Liver (tissue), 9 donors: Measurements from ENCODE around the gene RUNX1. TPM values are rescaled to one million over a fixed set of nuclear protein-coding genes. Genes with fewer than 3 reads are reported as not detected.

ENCODE experiments used
- DNase-seq: peaks from one replicate; pipeline ENCODE4 v3.0.0-alpha.2; 2017; ENCODE audit warnings: low spot score
- H3K27ac ChIP-seq, 2 donors: one replicate each; pipeline ENCODE4 v1.7.0; 2013; ENCODE audit warnings: inconsistent platforms in 2 of 2, low read length in 2 of 2, control low read depth in 1 of 2, low read depth in 1 of 2, mild to moderate bottlenecking in 1 of 2
- H3K27me3 ChIP-seq, 4 donors: one replicate each; pipeline versions ENCODE4 v1.6.1 to v1.7.0; 2013; ENCODE audit warnings: low read length in 3 of 4, inconsistent platforms in 1 of 4, mild to moderate bottlenecking in 1 of 4, moderate library complexity in 1 of 4; ENCODE audit not compliant: control insufficient read depth in 4 of 4, insufficient read depth in 4 of 4
- H3K36me3 ChIP-seq, 4 donors: one replicate each; pipeline versions ENCODE4 v1.6.1 to v1.7.0; 2013; ENCODE audit warnings: low read length in 3 of 4, mild to moderate bottlenecking in 3 of 4, low read depth in 1 of 4, moderate library complexity in 1 of 4; ENCODE audit not compliant: control insufficient read depth in 4 of 4, insufficient read depth in 3 of 4
- H3K4me1 ChIP-seq, 4 donors: one replicate each; pipeline versions ENCODE4 v1.6.1 to v1.7.0; 2013; ENCODE audit warnings: low read length in 3 of 4, mild to moderate bottlenecking in 3 of 4, moderate library complexity in 1 of 4; ENCODE audit not compliant: control insufficient read depth in 4 of 4, insufficient read depth in 4 of 4
- H3K4me3 ChIP-seq, 3 donors: one replicate each; pipeline versions ENCODE4 v1.6.1 to v1.7.0; 2013; ENCODE audit warnings: low read length in 3 of 3, control low read depth in 1 of 3, low read depth in 1 of 3, mild to moderate bottlenecking in 1 of 3
- H3K9ac ChIP-seq, 2 donors: one replicate each; pipeline ENCODE4 v1.7.0; 2013; ENCODE audit warnings: low read length in 2 of 2, mild to moderate bottlenecking in 2 of 2, moderate library complexity in 2 of 2, control low read depth in 1 of 2, low read depth in 1 of 2
- H3K9me3 ChIP-seq, 4 donors: one replicate each; pipeline versions ENCODE4 v1.6.1 to v1.7.0; 2013; ENCODE audit warnings: low read length in 3 of 4; ENCODE audit not compliant: control insufficient read depth in 4 of 4
- CTCF ChIP-seq: fragments of 150-350 bp; IDR thresholded peaks from 2 replicates; pipeline ENCODE4 v1.5.1; 2017; ENCODE audit warnings: improper control_type of control experiment, low read depth, low read length; ENCODE audit not compliant: missing input control
- FOXA1 ChIP-seq: IDR thresholded peaks from 2 replicates; pipeline ENCODE4 v1.6.1; 2016; ENCODE audit warnings: antibody characterized with exemption
- FOXA2 ChIP-seq: IDR thresholded peaks from 2 replicates; pipeline ENCODE4 v1.6.1; 2016; ENCODE audit warnings: antibody characterized with exemption
- GABPA ChIP-seq, 2 donors: IDR thresholded peaks in 1 of 2; conservative IDR thresholded peaks in 1 of 2; 2 replicates each; pipeline ENCODE4 v1.6.1; 2016; ENCODE audit warnings: antibody characterized with exemption in 2 of 2, mild to moderate bottlenecking in 1 of 2, moderate library complexity in 1 of 2
- HNF4A ChIP-seq, 2 donors: conservative IDR thresholded peaks; 2 replicates each; pipeline ENCODE4 v1.6.1; 2016; ENCODE audit warnings: antibody characterized with exemption in 2 of 2, mild to moderate bottlenecking in 2 of 2
- HNF4G ChIP-seq: IDR thresholded peaks from 2 replicates; pipeline ENCODE4 v1.6.1; 2016; ENCODE audit warnings: antibody characterized with exemption
- JUND ChIP-seq, 2 donors: IDR thresholded peaks; 2 replicates each; pipeline ENCODE4 v1.6.1; 2016; ENCODE audit warnings: antibody characterized with exemption in 2 of 2
- MAX ChIP-seq: IDR thresholded peaks from 2 replicates; pipeline ENCODE4 v1.6.1; 2016; ENCODE audit warnings: antibody characterized with exemption
- NR2F2 ChIP-seq: IDR thresholded peaks from 2 replicates; pipeline ENCODE4 v1.6.1; 2016; ENCODE audit warnings: antibody characterized with exemption
- RAD21 ChIP-seq, 2 donors: IDR thresholded peaks; 2 replicates each; pipeline ENCODE4 v1.6.1; 2016; ENCODE audit warnings: antibody characterized with exemption in 2 of 2, mild to moderate bottlenecking in 2 of 2
- RXRA ChIP-seq, 2 donors: IDR thresholded peaks; 2 replicates each; pipeline ENCODE4 v1.6.1; 2017 to 2018; ENCODE audit warnings: antibody characterized with exemption in 2 of 2, mild to moderate bottlenecking in 1 of 2
- YY1 ChIP-seq: IDR thresholded peaks from 2 replicates; pipeline ENCODE4 v1.6.1; 2016; ENCODE audit warnings: antibody characterized with exemption, mild to moderate bottlenecking
- ZBTB33 ChIP-seq: IDR thresholded peaks from 2 replicates; pipeline ENCODE4 v1.6.1; 2016; ENCODE audit warnings: antibody characterized with exemption
- WGBS: extraction: QIAGEN DNeasy Blood & Tissue Kit; methylation state at CpG from one replicate; pipeline ENCODE4 v1.1.7; 2013; 5-methylcytosine and 5-hydroxymethylcytosine counted together
- polyA plus RNA-seq, 2 donors: library from polyadenylated mRNA; stranded (reverse) in 1 of 2; unstranded in 1 of 2; fragments of 200-250 nt in 1 of 2; fragments of >200 nt in 1 of 2; fragmentation: Nextera tagmentation in 1 of 2; extraction: Ambion mirVana in 1 of 2; gene quantifications; one replicate each; pipeline versions ENCODE4 v1.2.1 to v1.2.3, GENCODE V29; 2013 to 2015
- total RNA-seq, 2 donors: library from RNA; depleted of rRNA; stranded (reverse); fragments of >200 nt; gene quantifications; one replicate each; pipeline ENCODE4 v1.2.3, GENCODE V29; 2014
- TF ChIP-seq, protein P1 (sequence below): IDR thresholded peaks from 2 replicates; pipeline ENCODE4 v1.6.1; 2016; ENCODE audit warnings: antibody characterized with exemption, mild to moderate bottlenecking
- donor health status: healthy.
- donor health status: healthy.
- donor health status: healthy.
- donor health status: healthy.
- donor health status: healthy.

RUNX1 gene
- total and polyA plus RNA-seq, 4 donors: 0.98 to 7.2 (median 3.1) TPM

GRCh38 chr21:34915364-34915841 is 133.7 kb downstream of the RUNX1 start (continued):
- no peak for TF ChIP-seq FOXA1
- no peak for TF ChIP-seq HNF4G
- TF ChIP-seq RAD21 (IDR thresholded peaks at IDR 0.05): no peak

- Histone ChIP-seq H3K4me1 (peaks cover 6 to 22% (median 16%) of the 10 kb centered on the region in 4 donors), H3K27ac (no peak overlapping the region), H3K36me3 (no peaks in the 10 kb centered on the region), H3K9ac (no peak overlapping the region), H3K4me3 (no peak overlapping the region), H3K27me3 (no peaks in the 10 kb centered on the region), H3K9me3 (no peaks in the 10 kb centered on the region)
- no peak for DNase-seq
- WGBS: 80% methylated on average over 3 of the region's 3 CpGs
- TF ChIP-seq HNF4G (no peak), RXRA (IDR thresholded peaks at IDR 0.05) (no peak), GABPA (IDR thresholded peaks at IDR 0.05 in 1 of 2, conservative IDR thresholded peaks at IDR 0.05 in 1 of 2) (no peak), RAD21 (IDR thresholded peaks at IDR 0.05) (no peak), ZBTB33 (no peak), FOXA2 (no peak), HNF4A (conservative IDR thresholded peaks at IDR 0.05) (no peak), YY1 (no peak), NR2F2 (no peak), JUND (IDR thresholded peaks at IDR 0.05) (no peak)
Measured at GRCh38 chr21:34914239-34914638, 134.9 kb downstream of the RUNX1 start.

GRCh38 chr21:34913811-34914210 is 135.3 kb downstream of the RUNX1 start:
- H3K4me1 ChIP-seq: peaks cover 6 to 26% (median 21%) of the 10 kb centered on the region in 4 donors
- H3K4me3 ChIP-seq: no peak overlapping the region

More at GRCh38 chr21:34913811-34914210, 135.3 kb downstream of the RUNX1 start:
- Histone ChIP-seq H3K27ac (no peak overlapping the region), H3K27me3 (no peaks in the 10 kb centered on the region), H3K36me3 (no peaks in the 10 kb centered on the region), H3K9ac (no peak overlapping the region), H3K9me3 (no peaks in the 10 kb centered on the region)
- WGBS: 85% methylated on average over 5 of the region's 5 CpGs
- TF ChIP-seq FOXA2 (no peak), CTCF (no peak), GABPA (IDR thresholded peaks at IDR 0.05 in 1 of 2, conservative IDR thresholded peaks at IDR 0.05 in 1 of 2) (no peak), RXRA (IDR thresholded peaks at IDR 0.05) (no peak), JUND (IDR thresholded peaks at IDR 0.05) (no peak), YY1 (no peak), NR2F2 (no peak), MAX (no peak), RAD21 (IDR thresholded peaks at IDR 0.05) (no peak)
- TF ChIP-seq, protein P1, sequence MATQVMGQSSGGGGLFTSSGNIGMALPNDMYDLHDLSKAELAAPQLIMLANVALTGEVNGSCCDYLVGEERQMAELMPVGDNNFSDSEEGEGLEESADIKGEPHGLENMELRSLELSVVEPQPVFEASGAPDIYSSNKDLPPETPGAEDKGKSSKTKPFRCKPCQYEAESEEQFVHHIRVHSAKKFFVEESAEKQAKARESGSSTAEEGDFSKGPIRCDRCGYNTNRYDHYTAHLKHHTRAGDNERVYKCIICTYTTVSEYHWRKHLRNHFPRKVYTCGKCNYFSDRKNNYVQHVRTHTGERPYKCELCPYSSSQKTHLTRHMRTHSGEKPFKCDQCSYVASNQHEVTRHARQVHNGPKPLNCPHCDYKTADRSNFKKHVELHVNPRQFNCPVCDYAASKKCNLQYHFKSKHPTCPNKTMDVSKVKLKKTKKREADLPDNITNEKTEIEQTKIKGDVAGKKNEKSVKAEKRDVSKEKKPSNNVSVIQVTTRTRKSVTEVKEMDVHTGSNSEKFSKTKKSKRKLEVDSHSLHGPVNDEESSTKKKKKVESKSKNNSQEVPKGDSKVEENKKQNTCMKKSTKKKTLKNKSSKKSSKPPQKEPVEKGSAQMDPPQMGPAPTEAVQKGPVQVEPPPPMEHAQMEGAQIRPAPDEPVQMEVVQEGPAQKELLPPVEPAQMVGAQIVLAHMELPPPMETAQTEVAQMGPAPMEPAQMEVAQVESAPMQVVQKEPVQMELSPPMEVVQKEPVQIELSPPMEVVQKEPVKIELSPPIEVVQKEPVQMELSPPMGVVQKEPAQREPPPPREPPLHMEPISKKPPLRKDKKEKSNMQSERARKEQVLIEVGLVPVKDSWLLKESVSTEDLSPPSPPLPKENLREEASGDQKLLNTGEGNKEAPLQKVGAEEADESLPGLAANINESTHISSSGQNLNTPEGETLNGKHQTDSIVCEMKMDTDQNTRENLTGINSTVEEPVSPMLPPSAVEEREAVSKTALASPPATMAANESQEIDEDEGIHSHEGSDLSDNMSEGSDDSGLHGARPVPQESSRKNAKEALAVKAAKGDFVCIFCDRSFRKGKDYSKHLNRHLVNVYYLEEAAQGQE: no peak
- DNase-seq: no peak
